ENCODE results near the gene WWP2.
A peak's percentile ranks its signal among the peaks of the same experiment; 100 is the strongest.
"Not testable (repeated sequence)": the region's sequence is repeated elsewhere in the genome, so short reads cannot be mapped to it uniquely, and the experiment has no call there.

Gene WWP2

DNA sequence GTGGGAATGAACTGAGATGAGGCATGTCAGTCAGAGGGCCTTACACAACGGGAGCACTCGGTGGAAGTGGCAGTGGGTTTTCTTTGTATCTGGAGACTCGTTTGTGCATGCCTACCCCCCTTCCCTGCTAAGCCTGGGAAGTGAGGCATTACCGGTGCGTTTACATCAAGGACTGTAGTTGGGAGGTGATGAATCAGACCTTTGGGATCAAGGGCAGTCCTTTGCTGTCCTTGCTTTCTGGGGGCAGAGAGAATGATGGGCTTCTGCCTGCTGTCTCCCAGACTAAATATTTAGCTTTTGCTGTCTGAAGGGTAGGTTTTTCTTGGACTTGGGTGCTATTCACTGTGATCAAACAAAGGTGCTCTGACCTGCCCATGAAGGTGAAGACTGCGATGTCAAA lies 83.0 kb downstream of the WWP2 start:
- H3K4me1 ChIP-seq (ENCODE audit: control insufficient read depth, insufficient read depth, low read length) = peaks cover 10% of the 10 kb centered on the region
- H3K36me3 ChIP-seq (ENCODE audit: control insufficient read depth, insufficient read depth, low read length) = peaks cover 11% of the 10 kb centered on the region
- no peak overlapping the region for H3K9ac ChIP-seq (ENCODE audit: low read length)
- H3K27ac ChIP-seq (ENCODE audit: low read depth, low read length) = no peak overlapping the region
- no peaks in the 10 kb centered on the region for H3K27me3 ChIP-seq (ENCODE audit: control insufficient read depth, insufficient read depth, low read length)
- no peak overlapping the region for H3K4me3 ChIP-seq (ENCODE audit: low read length)

DNA sequence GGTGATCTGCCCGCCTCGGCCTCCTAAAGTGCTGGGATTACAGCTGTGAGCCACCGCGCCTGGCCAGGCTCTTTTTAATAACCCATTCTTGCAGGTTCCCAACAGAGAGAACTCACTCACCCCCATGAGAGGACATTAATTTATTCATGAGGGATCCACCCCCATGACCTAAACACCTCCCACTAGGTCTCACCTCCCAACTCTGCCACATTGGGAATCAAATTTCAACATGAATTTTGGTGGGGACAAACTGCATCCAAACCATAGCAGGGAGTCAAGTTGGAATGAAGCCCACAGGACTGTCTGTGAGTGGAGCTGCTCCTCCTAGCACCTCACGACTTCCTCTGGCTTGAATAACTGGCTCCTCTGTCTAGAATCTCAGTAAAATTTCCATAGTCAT lies 85.5 kb downstream of the WWP2 start:
- no peak overlapping the region for H3K4me3 ChIP-seq (ENCODE audit: low read length)
- H3K27me3 ChIP-seq (ENCODE audit: control insufficient read depth, insufficient read depth, low read length) = no peaks in the 10 kb centered on the region
- no peak overlapping the region for H3K27ac ChIP-seq (ENCODE audit: low read depth, low read length)
- H3K4me1 ChIP-seq (ENCODE audit: control insufficient read depth, insufficient read depth, low read length) = peaks cover 13% of the 10 kb centered on the region
- H3K9ac ChIP-seq (ENCODE audit: low read length) = no peak overlapping the region
- H3K36me3 ChIP-seq (ENCODE audit: control insufficient read depth, insufficient read depth, low read length) = peaks cover 2% of the 10 kb centered on the region

DNA sequence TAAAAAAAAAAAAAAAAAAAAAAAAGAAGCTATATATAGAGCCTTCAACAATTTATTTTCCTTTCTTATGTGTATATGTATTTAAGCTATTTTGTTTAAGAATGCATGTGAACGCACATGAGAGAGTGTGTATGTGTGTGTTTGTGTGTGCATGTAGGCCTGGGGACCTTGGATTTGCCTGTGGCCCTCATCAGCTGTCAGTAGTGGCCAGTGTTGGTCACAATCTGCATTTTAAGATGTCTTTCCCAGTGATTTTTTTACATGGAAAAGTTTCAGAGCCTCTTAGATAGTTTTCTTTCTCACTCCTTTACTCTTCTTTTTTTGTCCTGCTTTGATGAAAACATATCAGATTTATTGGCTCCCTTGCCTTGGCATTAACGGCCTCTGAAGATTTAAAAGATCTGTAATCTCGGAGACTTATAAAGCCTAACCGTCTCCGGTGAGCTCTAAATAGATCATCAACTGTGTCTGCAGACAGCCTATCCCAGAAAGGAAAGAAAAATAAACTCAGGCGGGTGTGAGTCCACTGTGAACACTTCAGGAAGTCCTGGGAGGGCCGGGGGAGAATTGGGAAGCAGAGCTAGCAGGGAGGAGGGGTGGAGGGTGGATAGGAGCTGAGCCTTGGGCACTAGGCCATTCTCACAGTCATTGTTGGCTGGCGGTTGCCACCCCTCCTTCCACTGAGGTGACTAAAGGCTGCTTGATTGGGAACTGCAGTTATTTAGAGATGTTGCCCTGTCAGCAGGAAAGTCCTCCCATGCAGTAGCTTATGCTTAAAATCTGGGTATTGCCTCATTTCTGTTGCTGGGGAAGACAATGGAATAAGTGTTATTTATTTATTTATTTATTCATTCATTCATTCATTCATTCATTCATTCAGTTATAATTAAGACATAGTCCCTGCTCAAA lies 86.8 kb downstream of the WWP2 start:
- Histone ChIP-seq H3K9ac (ENCODE audit: low read length) (no peak overlapping the region), H3K4me1 (ENCODE audit: control insufficient read depth, insufficient read depth, low read length) (peaks cover 13% of the 10 kb centered on the region), H3K27ac (ENCODE audit: low read depth, low read length) (peak overlapping the region; percentile 77), H3K4me3 (ENCODE audit: low read length) (no peak overlapping the region), H3K27me3 (ENCODE audit: control insufficient read depth, insufficient read depth, low read length) (no peaks in the 10 kb centered on the region), H3K36me3 (ENCODE audit: control insufficient read depth, insufficient read depth, low read length) (peaks cover 2% of the 10 kb centered on the region)

DNA sequence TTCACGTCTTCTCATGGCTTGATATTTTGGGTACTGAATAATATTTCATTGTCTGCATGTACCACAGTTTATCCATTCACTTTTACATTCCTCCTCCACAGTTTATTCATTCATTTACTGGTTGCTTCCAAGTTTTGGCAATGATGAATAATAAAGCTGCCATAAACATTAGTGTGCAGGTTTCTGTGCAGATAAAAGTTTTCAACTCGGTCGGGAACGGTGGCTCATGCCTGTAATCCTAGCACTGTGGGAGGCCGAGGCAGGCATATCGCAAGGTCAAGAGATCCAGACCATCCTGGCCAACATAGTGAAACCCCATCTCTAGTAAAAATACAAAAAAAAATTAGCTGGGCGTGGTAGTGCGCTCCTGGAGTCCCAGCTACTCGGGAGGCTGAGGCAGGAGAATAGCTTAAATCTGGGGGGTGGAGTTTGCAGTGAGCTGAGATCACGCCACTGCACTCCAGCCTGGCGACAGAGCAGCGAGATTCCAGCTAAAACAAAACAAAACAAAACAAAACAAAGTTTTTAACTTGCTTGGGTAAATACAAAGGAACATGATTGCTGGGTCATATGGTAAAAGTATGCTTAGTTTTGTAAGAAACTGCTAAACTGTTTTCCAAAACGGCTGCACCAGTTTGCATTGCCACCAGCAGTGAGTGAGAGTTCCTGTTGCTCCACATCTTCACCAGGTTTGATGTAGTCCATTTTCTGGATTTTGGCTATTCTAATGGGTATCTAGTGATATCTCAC lies 89.5 kb downstream of the WWP2 start:
- H3K9ac ChIP-seq (ENCODE audit: low read length) = no peak overlapping the region
- no peaks in the 10 kb centered on the region for H3K36me3 ChIP-seq (ENCODE audit: control insufficient read depth, insufficient read depth, low read length)
- H3K4me1 ChIP-seq (ENCODE audit: control insufficient read depth, insufficient read depth, low read length) = peaks cover 13% of the 10 kb centered on the region
- no peak overlapping the region for H3K27ac ChIP-seq (ENCODE audit: low read depth, low read length)
- H3K4me3 ChIP-seq (ENCODE audit: low read length) = no peak overlapping the region
- no peaks in the 10 kb centered on the region for H3K27me3 ChIP-seq (ENCODE audit: control insufficient read depth, insufficient read depth, low read length)

DNA sequence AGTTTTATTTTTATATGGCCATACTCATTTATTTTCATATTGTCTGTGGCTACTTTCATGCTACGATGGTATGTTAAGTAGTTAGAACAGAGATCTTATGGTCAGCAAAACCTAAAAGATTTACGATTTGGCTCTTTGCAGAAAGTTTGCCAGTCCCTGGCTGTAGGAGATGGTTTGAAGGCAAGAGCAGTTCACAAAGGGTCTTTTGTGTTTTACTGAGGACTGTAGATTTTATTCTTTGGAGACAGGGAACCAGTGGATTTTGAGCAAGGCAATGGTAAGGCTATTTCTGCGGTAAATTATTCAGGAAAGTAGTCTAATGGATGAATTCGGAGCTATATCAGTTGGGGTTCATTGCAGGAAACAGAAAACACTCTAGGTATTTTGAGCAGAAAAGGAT lies 90.7 kb downstream of the WWP2 start:
- H3K27me3 ChIP-seq (ENCODE audit: control insufficient read depth, insufficient read depth, low read length) = no peaks in the 10 kb centered on the region
- H3K36me3 ChIP-seq (ENCODE audit: control insufficient read depth, insufficient read depth, low read length) = no peaks in the 10 kb centered on the region
- peaks cover 13% of the 10 kb centered on the region for H3K4me1 ChIP-seq (ENCODE audit: control insufficient read depth, insufficient read depth, low read length)
- no peak overlapping the region for H3K9ac ChIP-seq (ENCODE audit: low read length)
- H3K27ac ChIP-seq (ENCODE audit: low read depth, low read length) = no peak overlapping the region
- no peak overlapping the region for H3K4me3 ChIP-seq (ENCODE audit: low read length)

DNA sequence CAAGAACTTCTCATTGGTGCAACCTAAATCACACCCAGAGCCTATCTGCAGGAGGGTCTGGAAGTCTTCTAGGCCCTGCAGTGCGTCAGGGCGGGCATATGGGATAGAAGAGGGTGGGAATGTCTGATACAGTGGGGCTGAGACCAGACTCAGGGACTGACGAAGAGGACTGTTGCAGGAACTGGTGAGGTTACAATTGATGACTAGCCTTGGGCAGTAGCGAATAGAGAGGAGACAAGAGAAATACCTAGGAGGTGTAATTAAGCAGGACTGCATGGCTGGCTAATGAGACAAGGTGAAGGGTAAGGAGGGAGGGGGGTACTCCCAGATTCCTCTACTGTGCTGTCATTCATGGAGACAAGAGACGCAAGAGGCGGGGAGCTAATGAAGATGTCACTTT lies 91.3 kb downstream of the WWP2 start:
- Histone ChIP-seq H3K27ac (ENCODE audit: low read depth, low read length) (no peak overlapping the region), H3K9ac (ENCODE audit: low read length) (no peak overlapping the region), H3K27me3 (ENCODE audit: control insufficient read depth, insufficient read depth, low read length) (no peaks in the 10 kb centered on the region), H3K4me3 (ENCODE audit: low read length) (no peak overlapping the region), H3K4me1 (ENCODE audit: control insufficient read depth, insufficient read depth, low read length) (peaks cover 12% of the 10 kb centered on the region), H3K36me3 (ENCODE audit: control insufficient read depth, insufficient read depth, low read length) (no peaks in the 10 kb centered on the region)

DNA sequence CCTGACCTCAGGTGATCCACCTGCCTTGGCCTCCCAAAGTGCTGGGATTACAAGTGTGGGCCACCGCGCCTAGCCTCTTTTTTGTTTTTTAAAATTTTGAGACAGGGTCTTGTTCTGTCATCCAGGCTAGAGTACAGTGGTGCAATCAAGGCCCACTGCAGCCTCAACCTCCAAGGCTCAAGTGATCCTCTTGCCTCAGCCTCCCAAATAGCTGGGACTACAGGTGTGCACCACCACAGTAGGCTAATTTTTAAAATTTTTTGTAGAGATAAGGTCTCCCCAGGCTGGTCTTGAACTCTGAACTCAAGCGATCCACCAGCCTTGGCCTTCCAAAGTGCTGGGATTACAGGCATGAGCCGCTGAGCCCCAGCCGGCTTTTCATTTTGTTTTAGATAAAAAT lies 92.6 kb downstream of the WWP2 start:
- not testable (repeated sequence) for H3K4me1 ChIP-seq (ENCODE audit: control insufficient read depth, insufficient read depth, low read length); H3K4me3 ChIP-seq (ENCODE audit: low read length); H3K27ac ChIP-seq (ENCODE audit: low read depth, low read length)

DNA sequence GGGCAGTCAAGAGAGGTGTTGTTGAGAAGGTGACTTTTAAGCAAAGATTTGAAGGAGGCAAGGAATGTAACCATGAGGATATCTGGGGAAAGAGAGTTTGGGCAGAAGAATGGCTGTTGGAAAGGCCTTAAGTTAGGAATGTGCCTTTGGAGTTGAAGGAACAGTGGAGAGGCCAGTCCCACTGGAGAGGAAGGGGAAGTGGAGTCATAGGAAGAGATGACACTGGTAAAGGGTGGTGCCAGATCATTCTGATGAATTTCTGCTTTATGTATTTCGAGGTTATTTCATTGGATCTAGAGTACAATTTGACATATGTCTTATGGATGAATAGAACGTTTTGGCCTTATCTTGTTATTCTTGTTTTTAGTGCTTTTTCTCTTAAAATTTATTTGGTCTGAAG lies 93.5 kb downstream of the WWP2 start:
- Histone ChIP-seq H3K27me3 (ENCODE audit: control insufficient read depth, insufficient read depth, low read length) (no peaks in the 10 kb centered on the region), H3K4me3 (ENCODE audit: low read length) (no peak overlapping the region), H3K4me1 (ENCODE audit: control insufficient read depth, insufficient read depth, low read length) (peaks cover 4% of the 10 kb centered on the region), H3K27ac (ENCODE audit: low read depth, low read length) (no peak overlapping the region), H3K36me3 (ENCODE audit: control insufficient read depth, insufficient read depth, low read length) (no peaks in the 10 kb centered on the region), H3K9ac (ENCODE audit: low read length) (no peak overlapping the region)

More for the DNA sequence above, 92.6 kb downstream of the WWP2 start:
- H3K27me3 ChIP-seq (ENCODE audit: control insufficient read depth, insufficient read depth, low read length); H3K9ac ChIP-seq (ENCODE audit: low read length); H3K36me3 ChIP-seq (ENCODE audit: control insufficient read depth, insufficient read depth, low read length): not testable (repeated sequence)

DNA sequence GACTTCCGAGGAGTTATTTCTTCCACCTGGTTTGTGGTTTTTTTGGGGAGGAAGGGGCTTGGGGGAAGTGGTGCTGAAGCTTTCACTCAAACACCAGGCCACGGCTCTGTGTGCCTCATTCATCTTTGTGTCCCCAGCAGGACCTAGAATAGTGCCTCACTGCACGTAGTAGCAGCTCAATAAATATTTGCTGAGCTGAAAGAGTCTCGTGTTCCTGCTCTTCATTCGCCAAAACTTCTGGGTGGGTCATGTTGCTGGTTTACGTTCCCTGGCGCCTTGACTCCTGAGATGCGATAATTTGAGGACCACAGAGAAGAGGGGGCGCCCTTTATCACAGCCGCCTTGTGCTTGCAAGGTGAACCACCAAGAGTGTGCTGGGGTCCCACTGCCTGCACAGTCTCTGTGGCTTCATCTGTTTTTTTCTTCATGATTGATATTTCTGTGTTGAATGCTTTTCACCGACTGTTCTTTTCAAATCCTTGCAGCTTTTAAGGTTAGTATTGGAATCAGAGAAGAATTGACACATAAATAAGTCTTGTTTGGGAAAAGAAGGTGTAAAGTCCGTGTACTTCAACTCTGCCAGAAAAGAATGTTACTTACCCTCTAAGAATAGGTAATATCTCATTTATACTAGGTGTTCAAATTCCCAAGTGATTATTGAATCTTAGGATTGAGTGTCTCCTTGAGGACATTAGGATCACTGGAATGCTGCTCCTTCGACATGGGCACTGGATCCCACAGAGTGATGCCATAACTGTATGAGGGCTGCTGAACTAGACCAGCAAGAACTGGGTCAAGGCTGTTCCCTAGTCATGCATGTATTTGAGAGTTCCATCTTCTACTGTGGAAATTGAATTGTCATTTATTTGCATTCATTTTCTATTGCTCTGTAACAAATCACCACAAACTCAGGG lies 96.3 kb downstream of the WWP2 start:
- Histone ChIP-seq H3K36me3 (ENCODE audit: control insufficient read depth, insufficient read depth, low read length) (no peaks in the 10 kb centered on the region), H3K9ac (ENCODE audit: low read length) (no peak overlapping the region), H3K27me3 (ENCODE audit: control insufficient read depth, insufficient read depth, low read length) (no peaks in the 10 kb centered on the region), H3K4me3 (ENCODE audit: low read length) (no peak overlapping the region), H3K4me1 (ENCODE audit: control insufficient read depth, insufficient read depth, low read length) (peaks cover 8% of the 10 kb centered on the region), H3K27ac (ENCODE audit: low read depth, low read length) (no peak overlapping the region)

DNA sequence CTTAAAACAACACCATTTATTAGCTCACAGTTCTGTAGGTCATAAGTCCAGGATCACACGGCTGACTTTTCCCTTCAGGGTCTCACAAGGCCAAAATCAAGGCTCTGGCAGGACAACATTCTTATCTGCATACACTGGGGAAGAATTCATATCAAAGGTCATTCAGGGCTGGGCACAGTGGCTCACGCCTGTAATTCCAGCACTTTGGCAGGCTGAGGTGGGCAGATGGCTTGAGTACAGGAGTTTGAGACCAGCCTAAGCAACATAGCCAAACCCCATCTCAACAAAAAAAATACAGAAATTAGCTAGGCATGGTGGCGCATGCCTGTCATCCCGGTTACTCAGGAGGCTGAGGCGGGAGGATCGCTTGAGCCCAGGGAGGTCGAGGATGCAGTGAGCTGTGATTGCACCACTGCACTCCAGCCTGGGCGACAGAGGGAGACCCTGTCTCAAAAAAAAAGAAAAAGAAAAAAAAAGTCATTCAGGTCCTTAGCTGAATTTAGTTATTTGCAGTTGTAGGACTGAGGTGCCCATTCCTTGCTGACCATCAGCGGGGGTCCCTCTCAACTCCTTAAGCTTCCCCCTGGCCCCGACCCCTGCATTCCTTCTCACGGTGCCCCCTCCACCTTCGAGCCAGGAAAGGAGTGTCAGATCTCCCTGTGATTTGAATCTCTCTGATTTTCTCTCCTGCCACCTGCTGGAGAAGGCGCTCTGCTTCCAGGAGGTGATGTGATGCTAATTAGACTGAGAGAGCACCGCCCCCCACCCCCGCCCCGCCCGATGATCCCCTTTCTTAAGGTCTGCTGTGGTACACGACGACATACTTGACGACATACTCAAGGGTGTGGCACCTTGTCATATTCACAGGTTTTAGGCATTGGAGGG lies 97.2 kb downstream of the WWP2 start:
- no peaks in the 10 kb centered on the region for H3K36me3 ChIP-seq (ENCODE audit: control insufficient read depth, insufficient read depth, low read length)
- no peaks in the 10 kb centered on the region for H3K27me3 ChIP-seq (ENCODE audit: control insufficient read depth, insufficient read depth, low read length)
- H3K4me1 ChIP-seq (ENCODE audit: control insufficient read depth, insufficient read depth, low read length) = peaks cover 8% of the 10 kb centered on the region
- no peak overlapping the region for H3K4me3 ChIP-seq (ENCODE audit: low read length)
- no peak overlapping the region for H3K27ac ChIP-seq (ENCODE audit: low read depth, low read length)
- no peak overlapping the region for H3K9ac ChIP-seq (ENCODE audit: low read length)
